ENCODE results near the gene EIF5AL1. TPM values are rescaled to one million over a fixed set of nuclear protein-coding genes. Genes with fewer than 3 reads are reported as not detected.
A peak's percentile ranks its signal among the peaks of the same experiment; 100 is the strongest.
"Not testable (repeated sequence)": the region's sequence is repeated elsewhere in the genome, so short reads cannot be mapped to it uniquely, and the experiment has no call there.

The EIF5AL1 gene
- total RNA-seq, 1 donor from 2014 or later, result 0.05 TPM

GRCh38 chr10:79483948-79484347 lies 28.4 kb upstream of the EIF5AL1 start:
- intact Hi-C loops (cut with DNase I), result no loop called here
- DNase-seq (ENCODE audit: missing footprints) (no peak), ATAC-seq (peak; percentile 84)

GRCh38 chr10:79484476-79484875 lies 27.9 kb upstream of the EIF5AL1 start:
- intact Hi-C loops (cut with DNase I), result no loop called here
- ATAC-seq (no peak), DNase-seq (ENCODE audit: missing footprints) (no peak)

- DNase-seq (ENCODE audit: missing footprints), result peak; percentile 82
- ATAC-seq, result peak; percentile 25
- intact Hi-C loops (cut with DNase I), result loop anchor here (1.0 kb wide), 1 partner anchor 113 kb away; no protein-coding TSS in a partner anchor
Measured at GRCh38 chr10:79487296-79488194, 24.8 kb upstream of the EIF5AL1 start.

GRCh38 chr10:79488336-79488735 lies 24.0 kb upstream of the EIF5AL1 start:
- ATAC-seq, result peak; percentile 71
- intact Hi-C loops (cut with DNase I), result no loop called here
- no peak for DNase-seq (ENCODE audit: missing footprints)

- ATAC-seq (no peak), DNase-seq (ENCODE audit: missing footprints) (no peak)
- intact Hi-C loops (cut with DNase I), result no loop called here
Measured at GRCh38 chr10:79488870-79489269, 23.5 kb upstream of the EIF5AL1 start.

DNA sequence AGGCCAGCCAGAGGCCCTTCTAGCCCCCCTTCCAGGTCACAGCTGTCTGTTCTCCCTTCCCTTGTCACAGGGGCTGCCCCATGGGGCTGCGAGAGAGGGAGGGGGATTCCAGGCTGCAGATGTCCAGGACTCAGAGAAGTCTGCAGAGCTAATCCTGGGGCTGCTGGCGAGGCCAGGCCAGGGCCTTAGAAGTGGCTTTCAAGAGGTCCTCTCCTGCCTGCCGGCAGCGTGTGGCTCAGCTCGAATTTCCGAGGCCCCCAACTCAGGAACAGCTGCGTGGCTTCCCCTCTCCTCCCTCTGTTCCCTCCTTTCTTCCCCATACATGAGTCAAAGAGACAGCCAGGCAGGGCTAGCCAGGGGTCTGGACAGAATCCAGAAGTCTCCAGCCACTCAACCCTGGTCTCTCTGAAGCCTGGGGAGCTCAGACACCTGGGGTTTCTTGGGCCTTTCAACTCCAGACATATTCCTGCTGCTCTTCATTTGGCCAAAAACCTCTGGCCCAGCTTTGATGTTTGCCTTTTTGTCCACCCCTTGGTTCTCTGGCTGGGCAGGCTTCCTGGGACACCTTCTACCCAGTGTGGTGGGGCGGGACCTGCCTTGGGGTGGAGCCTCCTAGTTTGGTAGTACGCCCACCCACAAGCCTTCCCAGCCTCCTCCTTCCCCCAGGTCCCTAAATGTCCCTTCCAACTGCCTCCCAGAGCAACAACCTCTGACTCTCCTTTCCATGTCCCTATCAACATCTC lies 21.8 kb upstream of the EIF5AL1 start:
- intact Hi-C loops (cut with DNase I), result no loop called here
- no peak for DNase-seq (ENCODE audit: missing footprints)
- peak; percentile 60 for ATAC-seq

- no peak for DNase-seq (ENCODE audit: missing footprints)
- intact Hi-C loops (cut with DNase I), result no loop called here
- no peak for ATAC-seq
Measured at GRCh38 chr10:79491143-79491835, 21.0 kb upstream of the EIF5AL1 start.

DNA sequence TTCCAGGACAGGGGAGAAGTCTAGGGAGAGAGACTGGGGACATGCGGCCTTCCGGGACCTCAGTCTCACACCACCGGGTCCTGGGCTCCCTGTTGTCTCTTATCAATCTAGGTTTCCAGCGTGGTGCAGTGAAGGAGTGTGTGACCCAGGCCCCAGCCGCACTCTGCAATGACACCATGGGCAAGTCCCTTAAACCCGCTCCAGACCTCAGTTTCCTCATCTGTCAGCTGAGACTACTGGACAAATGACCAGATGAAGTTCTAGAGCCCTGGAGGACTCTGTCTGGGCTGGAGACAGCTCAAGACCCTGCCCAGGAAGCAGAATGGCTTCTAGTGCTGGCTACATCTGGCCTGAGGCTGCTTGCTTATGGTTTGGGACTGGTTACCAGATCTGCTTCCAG lies 20.1 kb upstream of the EIF5AL1 start:
- ATAC-seq, result no peak
- intact Hi-C loops (cut with DNase I), result no loop called here
- no peak for DNase-seq (ENCODE audit: missing footprints)

DNA sequence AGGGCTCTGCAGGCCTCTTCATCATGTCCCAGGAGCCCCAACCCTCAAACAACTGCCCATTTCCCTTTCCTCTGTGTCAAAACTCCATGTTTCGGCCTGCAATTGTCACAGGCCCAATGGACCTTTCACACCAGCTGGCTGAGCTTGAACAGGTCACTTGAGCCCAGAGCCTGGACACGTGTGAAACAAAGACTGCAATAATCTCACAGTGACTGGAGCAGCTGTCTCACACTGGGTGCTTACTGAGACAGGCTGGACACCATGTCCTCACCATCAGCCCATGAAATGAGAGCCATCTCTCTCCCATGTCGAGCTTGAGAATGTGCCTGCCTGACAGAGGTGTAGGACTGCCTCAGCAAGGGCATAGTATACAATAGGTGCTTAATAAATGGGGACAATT lies 19.5 kb upstream of the EIF5AL1 start:
- DNase-seq (ENCODE audit: missing footprints) (no peak), ATAC-seq (no peak)
- intact Hi-C loops (cut with DNase I), result no loop called here

DNA sequence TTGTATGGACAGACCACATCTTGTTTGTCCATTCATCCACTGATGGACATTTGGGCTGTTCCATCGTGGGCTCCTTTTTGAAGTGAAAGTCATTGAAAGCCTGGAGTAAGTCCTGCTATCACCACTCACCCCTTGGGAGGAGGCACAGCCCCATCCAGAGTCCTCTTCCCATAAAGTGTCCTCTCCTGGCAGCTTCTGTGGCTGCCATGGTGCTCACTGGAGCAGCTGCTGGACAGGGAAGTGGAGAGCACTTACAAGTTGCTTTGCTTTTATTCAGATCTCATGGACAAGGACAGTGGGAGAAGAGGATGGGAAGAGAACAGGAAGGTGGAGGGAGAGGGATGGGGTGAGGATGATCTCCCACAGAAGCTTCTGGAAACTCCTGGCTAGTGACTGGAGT lies 18.5 kb upstream of the EIF5AL1 start:
- intact Hi-C loops (cut with DNase I), result no loop called here
- DNase-seq (ENCODE audit: missing footprints), result no peak
- ATAC-seq, result no peak

GRCh38 chr10:79494871-79495705 lies 17.2 kb upstream of the EIF5AL1 start:
- DNase-seq (ENCODE audit: missing footprints) (no peak), ATAC-seq (no peak)
- intact Hi-C loops (cut with DNase I), result no loop called here

DNA sequence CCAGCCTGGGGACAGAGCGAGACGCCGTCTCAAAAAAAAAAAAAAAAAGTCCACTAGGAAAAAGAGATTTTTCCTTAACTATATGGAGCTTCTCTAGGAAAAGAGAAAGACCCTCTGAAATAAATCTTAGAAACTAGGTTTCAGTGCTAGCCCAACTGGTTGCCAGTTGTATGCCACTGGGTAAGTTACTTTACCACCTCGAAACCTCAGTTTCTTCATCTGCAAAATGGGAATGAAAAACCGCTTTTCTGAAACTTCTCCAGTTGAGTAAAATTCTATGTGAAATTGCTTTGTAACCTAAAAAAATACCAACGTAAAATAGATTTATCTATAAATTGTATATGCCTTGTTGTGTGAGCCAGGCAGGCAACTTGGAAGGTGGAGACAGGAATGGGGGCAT lies 16.5 kb upstream of the EIF5AL1 start:
- no peak for ATAC-seq
- intact Hi-C loops (cut with DNase I), result no loop called here
- DNase-seq (ENCODE audit: missing footprints), result no peak

GRCh38 chr10:79496896-79497295 lies 15.4 kb upstream of the EIF5AL1 start:
- no peak for ATAC-seq
- no peak for DNase-seq (ENCODE audit: missing footprints)
- intact Hi-C loops (cut with DNase I), result no loop called here

GRCh38 chr10:79498291-79498829 lies 14.0 kb upstream of the EIF5AL1 start:
- ATAC-seq (no peak), DNase-seq (ENCODE audit: missing footprints) (no peak)
- intact Hi-C loops (cut with DNase I), result no loop called here

GRCh38 chr10:79502561-79503309 lies 9.6 kb upstream of the EIF5AL1 start:
- intact Hi-C loops (cut with DNase I), result no loop called here
- ATAC-seq (peak; percentile 76), DNase-seq (ENCODE audit: missing footprints) (no peak)

- ATAC-seq; intact Hi-C loops (cut with DNase I); DNase-seq (ENCODE audit: missing footprints): not testable (repeated sequence)
Measured at GRCh38 chr10:79503787-79504186, 8.5 kb upstream of the EIF5AL1 start.

DNA sequence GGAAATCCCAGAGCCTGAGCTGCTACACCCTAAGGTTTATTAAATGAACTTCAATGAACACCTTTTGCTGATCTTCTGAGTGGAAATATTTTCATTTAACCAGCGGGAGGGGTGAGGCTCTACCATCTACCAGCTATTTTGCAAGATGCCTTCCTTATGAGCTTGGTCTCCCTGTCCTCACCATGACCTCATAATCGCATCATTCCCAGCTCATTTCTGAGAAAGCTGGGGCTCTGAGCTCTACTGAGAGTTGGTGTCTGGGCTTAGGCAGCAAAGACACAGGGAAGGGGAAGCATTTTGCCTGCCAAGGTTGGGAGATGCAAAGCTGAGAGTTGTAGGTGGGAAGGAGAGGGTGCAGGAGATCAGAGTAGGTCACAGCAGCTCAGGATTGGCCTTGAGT lies 7.8 kb upstream of the EIF5AL1 start:
- DNase-seq (ENCODE audit: missing footprints); intact Hi-C loops (cut with DNase I); ATAC-seq: not testable (repeated sequence)

- DNase-seq (ENCODE audit: missing footprints); intact Hi-C loops (cut with DNase I): not testable (repeated sequence)
- peak; percentile 21 for ATAC-seq
Measured at GRCh38 chr10:79505328-79505727, 7.0 kb upstream of the EIF5AL1 start.
